H9 (cell line): ENCODE data around the gene POFUT2. TPM values are rescaled to one million over a fixed set of nuclear protein-coding genes. Genes with fewer than 3 reads are reported as not detected.

Experiments used
- DNase-seq: peaks from one replicate; pipeline ENCODE4 v3.0.0-alpha.2; 2017
- H2AFZ ChIP-seq: one replicate; pipeline ENCODE4 v1.6.1; 2013; ENCODE audit warnings: mild to moderate bottlenecking, low read length, control low read depth, moderate library complexity
- H2AK5ac ChIP-seq: 2 replicates; pipeline ENCODE4 v1.6.1; 2013; ENCODE audit warnings: low read length, control low read depth, mixed read lengths; ENCODE audit not compliant: insufficient read length
- H2BK120ac ChIP-seq: one replicate; pipeline ENCODE4 v1.6.1; 2013; ENCODE audit warnings: low read depth, mild to moderate bottlenecking, low read length, control low read depth, inconsistent platforms; ENCODE audit not compliant: poor library complexity, severe bottlenecking
- H2BK12ac ChIP-seq: 2 replicates; pipeline ENCODE4 v1.6.1; 2013; ENCODE audit warnings: low read length, control low read depth, mixed read lengths, low read depth; ENCODE audit not compliant: insufficient read length
- H2BK15ac ChIP-seq: 2 replicates; pipeline ENCODE4 v1.6.1; 2013; ENCODE audit warnings: low read depth, low read length, control low read depth
- H2BK20ac ChIP-seq: one replicate; pipeline ENCODE4 v1.6.1; 2013; ENCODE audit warnings: low read depth, mild to moderate bottlenecking, low read length, control low read depth, inconsistent platforms; ENCODE audit not compliant: poor library complexity, severe bottlenecking
- H2BK5ac ChIP-seq: 2 replicates; pipeline ENCODE4 v1.6.1; 2013; ENCODE audit warnings: low read length, control low read depth, mixed read lengths; ENCODE audit not compliant: insufficient read length
- H3K14ac ChIP-seq: 2 replicates; pipeline ENCODE4 v1.6.1; 2013; ENCODE audit warnings: low read length, control low read depth; ENCODE audit not compliant: insufficient read depth
- H3K18ac ChIP-seq: 2 replicates; pipeline ENCODE4 v1.6.1; 2013; ENCODE audit warnings: low read depth, mild to moderate bottlenecking, mixed read lengths, low read length, control low read depth; ENCODE audit not compliant: insufficient read length
- H3K23ac ChIP-seq: 2 replicates; pipeline ENCODE4 v1.6.1; 2013; ENCODE audit warnings: low read length, control low read depth, mixed read lengths, low read depth; ENCODE audit not compliant: insufficient read length
- H3K23me2 ChIP-seq: 2 replicates; pipeline ENCODE4 v1.6.1; 2013; ENCODE audit warnings: low read depth, mild to moderate bottlenecking, mixed read lengths, low read length, control low read depth; ENCODE audit not compliant: insufficient read length, poor library complexity, severe bottlenecking
- H3K27ac ChIP-seq: 2 replicates; pipeline ENCODE4 v1.5.1; 2013; ENCODE audit warnings: low read length, control low read depth, mixed read lengths, low read depth; ENCODE audit not compliant: insufficient read length
- H3K27me3 ChIP-seq: 2 replicates; pipeline ENCODE4 v1.6.1; 2013; ENCODE audit warnings: low read length, control low read depth, inconsistent platforms; ENCODE audit not compliant: insufficient read depth
- H3K4ac ChIP-seq: 2 replicates; pipeline ENCODE4 v1.6.1; 2013; ENCODE audit warnings: low read depth, mild to moderate bottlenecking, control low read depth, inconsistent platforms, low read length, moderate library complexity
- H3K4me1 ChIP-seq: 2 replicates; pipeline ENCODE4 v1.6.1; 2013; ENCODE audit warnings: low read length, control low read depth, inconsistent platforms; ENCODE audit not compliant: insufficient read depth
- H3K4me2 ChIP-seq: 2 replicates; pipeline ENCODE4 v1.6.1; 2013; ENCODE audit warnings: low read length, control low read depth, mixed read lengths; ENCODE audit not compliant: insufficient read length, insufficient read depth
- H3K56ac ChIP-seq: 2 replicates; pipeline ENCODE4 v1.6.1; 2013; ENCODE audit warnings: low read depth, mild to moderate bottlenecking, mixed read lengths, low read length, control low read depth; ENCODE audit not compliant: insufficient read length
- H3K79me1 ChIP-seq: 2 replicates; pipeline ENCODE4 v1.6.1; 2013; ENCODE audit warnings: low read depth, mild to moderate bottlenecking, moderate library complexity, low read length, control low read depth, inconsistent platforms; ENCODE audit not compliant: insufficient read depth, poor library complexity, severe bottlenecking
- H3K79me2 ChIP-seq: 2 replicates; pipeline ENCODE4 v1.6.1; 2013; ENCODE audit warnings: low read length, control low read depth, inconsistent platforms; ENCODE audit not compliant: insufficient read depth
- H3K9ac ChIP-seq: 2 replicates; pipeline ENCODE4 v1.6.1; 2013; ENCODE audit warnings: low read length, control low read depth, mixed read lengths; ENCODE audit not compliant: insufficient read length; ENCODE audit errors: extremely low read depth
- H3K9me3 ChIP-seq: one replicate; pipeline ENCODE4 v1.6.1; 2013; ENCODE audit warnings: low read depth, low read length, inconsistent platforms; ENCODE audit not compliant: control insufficient read depth
- H3T11ph ChIP-seq: one replicate; pipeline ENCODE4 v1.6.1; 2013; ENCODE audit warnings: mild to moderate bottlenecking, low read length, control low read depth, inconsistent platforms
- H4K20me1 ChIP-seq: one replicate; pipeline ENCODE4 v1.6.1; 2013; ENCODE audit not compliant: control insufficient read depth, insufficient read length, insufficient read depth
- H4K5ac ChIP-seq: 2 replicates; pipeline ENCODE4 v1.6.1; 2013; ENCODE audit warnings: low read depth, mild to moderate bottlenecking, mixed read lengths, low read length, control low read depth; ENCODE audit not compliant: insufficient read length
- H4K8ac ChIP-seq: replicated peaks from 2 replicates; pipeline ENCODE4 v1.6.1; 2013; ENCODE audit warnings: low read length, control low read depth, mixed read lengths, low read depth; ENCODE audit not compliant: insufficient read length
- H4K91ac ChIP-seq: 2 replicates; pipeline ENCODE4 v1.6.1; 2013; ENCODE audit warnings: low read depth, mild to moderate bottlenecking, moderate library complexity, mixed read lengths, low read length, control low read depth; ENCODE audit not compliant: insufficient read length
- H3K27ac Mint-ChIP-seq, 3 experiments: 2 replicates in 2 of 3; 3 replicates in 1 of 3; pipeline ENCODE4 v1.8.0; 2020 to 2021; ENCODE audit warnings: mixed read lengths in 3 of 3, mild to moderate bottlenecking in 1 of 3, moderate library complexity in 1 of 3
- H3K27me3 Mint-ChIP-seq: 2 replicates; pipeline ENCODE4 v1.8.0; 2021; ENCODE audit warnings: low read depth, mild to moderate bottlenecking, moderate library complexity, mixed read lengths
- H3K36me3 Mint-ChIP-seq, 3 experiments: 2 replicates in 2 of 3; 3 replicates in 1 of 3; pipeline ENCODE4 v1.8.0; 2020 to 2021; ENCODE audit warnings: low read depth in 3 of 3, mixed read lengths in 3 of 3; ENCODE audit not compliant: insufficient read depth in 1 of 3
- H3K4me1 Mint-ChIP-seq, 2 experiments: 2 replicates each; pipeline ENCODE4 v1.8.0; 2020; ENCODE audit warnings: mixed read lengths in 2 of 2
- H3K4me3 Mint-ChIP-seq, 2 experiments: 2 replicates in 1 of 2; 3 replicates in 1 of 2; pipeline ENCODE4 v1.8.0; 2020 to 2021; ENCODE audit warnings: mild to moderate bottlenecking in 2 of 2, mixed read lengths in 2 of 2, moderate library complexity in 1 of 2
- H3K9me3 Mint-ChIP-seq, 2 experiments: 2 replicates in 1 of 2; 3 replicates in 1 of 2; pipeline ENCODE4 v1.8.0; 2020; ENCODE audit warnings: mild to moderate bottlenecking in 2 of 2, mixed read lengths in 2 of 2, moderate library complexity in 1 of 2
- CTCF ChIP-seq: fragments of 200-600 bp; sonication (generic); conservative IDR thresholded peaks from 3 replicates; pipeline ENCODE4 v1.8.0; 2021; ENCODE audit warnings: antibody characterized with exemption, mild to moderate bottlenecking
- WGBS: extraction: QIAGEN DNeasy Blood & Tissue Kit; methylation state at CpG from one replicate; pipeline ENCODE4 v1.1.7; 2013; ENCODE audit warnings: missing lambda C conversion rate, low lambda C conversion rate, mixed read lengths; ENCODE audit not compliant: insufficient read length; ENCODE audit errors: extremely low coverage; 5-methylcytosine and 5-hydroxymethylcytosine counted together
- total RNA-seq: library from RNA; stranded (reverse); gene quantifications from 2 replicates; pipeline ENCODE4 v1.2.1, GENCODE V29; 2021

The POFUT2 gene
- total RNA-seq, 1 experiment from 2014 or later, result 34.8 TPM

- Histone ChIP-seq H3K4me2 (no peak overlapping the region), H2BK20ac (no peak overlapping the region), H4K8ac (no peak overlapping the region), H3K9ac (no peak overlapping the region), H3K23ac (no peak overlapping the region), H2BK120ac (no peak overlapping the region), H3K56ac (no peak overlapping the region), H3K4ac (no peak overlapping the region), H2BK15ac (no peak overlapping the region), H3K14ac (no peak overlapping the region), H2AFZ (no peak overlapping the region), H3K79me2 (no peaks in the 10 kb centered on the region), H3K27me3 (no peaks in the 10 kb centered on the region), H2AK5ac (no peak overlapping the region), H3T11ph (no peak overlapping the region), H3K4me1 (no peaks in the 10 kb centered on the region; the same call in 1 of the 2 replicates), H4K91ac (no peak overlapping the region), H3K9me3 (no peaks in the 10 kb centered on the region), H2BK5ac (no peak overlapping the region), H4K20me1 (no peaks in the 10 kb centered on the region), H3K23me2 (peaks cover 4% of the 10 kb centered on the region), H2BK12ac (no peak overlapping the region), H4K5ac (no peak overlapping the region), H3K18ac (no peak overlapping the region), H3K27ac (no peak overlapping the region), H3K79me1 (no peaks in the 10 kb centered on the region)
- Mint-ChIP-seq H3K4me1 (peaks cover 34 to 36% of the 10 kb centered on the region in 2 experiments), H3K27ac (peak overlapping the region in 1 of 3 experiments; percentile 27; a peak in 1 of 7 replicates), H3K9me3 (no peaks in the 10 kb centered on the region), H3K4me3 (no peak overlapping the region), H3K27me3 (no peaks in the 10 kb centered on the region), H3K36me3 (peaks cover 0 to 8% (median 0%) of the 10 kb centered on the region in 3 experiments; a peak in 1 of 7 replicates)
- no peak for TF ChIP-seq CTCF
- no CpG with 5 or more reads among the region's 14 CpGs for WGBS
- no peak for DNase-seq
These were observed 3.4 kb upstream of the POFUT2 start for GRCh38 chr21:45290948-45291612.
